ENCODE measurements around the gene GRK5. TPM values are rescaled to one million over a fixed set of nuclear protein-coding genes. Genes with fewer than 3 reads are reported as not detected.

The GRK5 gene
- total RNA-seq, 1 donor = 20.5 TPM

GRCh38 chr10:119248681-119249080 lies 41.3 kb downstream of the GRK5 start:
- no peak for DNase-seq (ENCODE audit: low read depth)
- TF ChIP-seq CTCF (IDR thresholded peaks at IDR 0.05; ENCODE audit: insufficient read depth, low read length) = no peak
- no peak overlapping the region for H3K4me3 ChIP-seq (ENCODE audit: low read depth, low read length)

GRCh38 chr10:119250641-119251314 lies 43.4 kb downstream of the GRK5 start:
- DNase-seq (ENCODE audit: low read depth) = peak; percentile 91
- no peak for TF ChIP-seq CTCF (IDR thresholded peaks at IDR 0.05; ENCODE audit: insufficient read depth, low read length)
- no peak overlapping the region for H3K4me3 ChIP-seq (ENCODE audit: low read depth, low read length)

GRCh38 chr10:119251315-119251708 lies 43.9 kb downstream of the GRK5 start:
- no peak overlapping the region for H3K4me3 ChIP-seq (ENCODE audit: low read depth, low read length)
- peak; percentile 88 for DNase-seq (ENCODE audit: low read depth)
- TF ChIP-seq CTCF (IDR thresholded peaks at IDR 0.05; ENCODE audit: insufficient read depth, low read length) = no peak

- DNase-seq (ENCODE audit: low read depth) = peak; percentile 69
- H3K4me3 ChIP-seq (ENCODE audit: low read depth, low read length) = no peak overlapping the region
- TF ChIP-seq CTCF (IDR thresholded peaks at IDR 0.05; ENCODE audit: insufficient read depth, low read length) = peak; percentile 69
These were observed 44.7 kb downstream of the GRK5 start for GRCh38 chr10:119252051-119252465.

GRCh38 chr10:119252470-119253151 lies 45.2 kb downstream of the GRK5 start:
- no peak overlapping the region for H3K4me3 ChIP-seq (ENCODE audit: low read depth, low read length)
- DNase-seq (ENCODE audit: low read depth) = no peak
- TF ChIP-seq CTCF (IDR thresholded peaks at IDR 0.05; ENCODE audit: insufficient read depth, low read length) = no peak

- DNase-seq (ENCODE audit: low read depth) = peak; percentile 97
- TF ChIP-seq CTCF (IDR thresholded peaks at IDR 0.05; ENCODE audit: insufficient read depth, low read length) = peak; percentile 51
These were observed 46.2 kb downstream of the GRK5 start for GRCh38 chr10:119253433-119254174.

More at GRCh38 chr10:119253433-119254174, 46.2 kb downstream of the GRK5 start:
- no peak overlapping the region for H3K4me3 ChIP-seq (ENCODE audit: low read depth, low read length)

All from fibroblast of the aortic adventitia (primary cell).